Measurements from ENCODE around the gene KRTAP22-2.

KRTAP22-2 gene

GRCh38 chr21:30590297-30590696 lies at the start of gene KRTAP22-2:
TSS of gene KRTAP22-2 (minus strand) at chr21:30590397.
- no peak within 1 kb of the TSS for H3K27ac Mint-ChIP-seq
- DNase-seq (no peak), ATAC-seq (no peak)
- no peaks in the 10 kb centered on the region for H3K4me1 Mint-ChIP-seq
- no peaks in the 10 kb centered on the region for H3K9me3 Mint-ChIP-seq
- H3K27me3 Mint-ChIP-seq = no peaks in the 10 kb centered on the region
- no peak within 1 kb of the TSS for H3K4me3 Mint-ChIP-seq

GRCh38 chr21:30638686-30639085 lies 48.5 kb upstream of the KRTAP22-2 start:
- peaks cover 0 to 4% of the 10 kb centered on the region in 2 donors for H3K9me3 Mint-ChIP-seq
- DNase-seq = no peak
- H3K27ac Mint-ChIP-seq = no peak overlapping the region
- H3K4me1 Mint-ChIP-seq = no peaks in the 10 kb centered on the region
- no peak overlapping the region for H3K4me3 Mint-ChIP-seq
- no peak for ATAC-seq
- no peaks in the 10 kb centered on the region for H3K27me3 Mint-ChIP-seq

- no peaks in the 10 kb centered on the region for H3K27me3 Mint-ChIP-seq
- no peaks in the 10 kb centered on the region for H3K9me3 Mint-ChIP-seq
- no peaks in the 10 kb centered on the region for H3K4me1 Mint-ChIP-seq
- no peak within 1 kb of the TSS for H3K4me3 Mint-ChIP-seq
- ATAC-seq (no peak), DNase-seq (no peak)
- no peak within 1 kb of the TSS for H3K27ac Mint-ChIP-seq
These were observed 44.7 kb upstream of the KRTAP22-2 start, which contains the start of gene KRTAP20-2 for GRCh38 chr21:30634906-30635305. TSS of gene KRTAP20-2 (plus strand) at chr21:30635206. CDS start at chr21:30635264, 58 bp downstream.

GRCh38 chr21:30629200-30629599 lies 39.0 kb upstream of the KRTAP22-2 start:
- no peak for DNase-seq
- Mint-ChIP-seq H3K9me3 (no peaks in the 10 kb centered on the region), H3K4me3 (no peak overlapping the region), H3K27me3 (no peaks in the 10 kb centered on the region), H3K4me1 (no peaks in the 10 kb centered on the region), H3K27ac (no peak overlapping the region)
- no peak for ATAC-seq

GRCh38 chr21:30628109-30628508 lies 37.9 kb upstream of the KRTAP22-2 start:
- ATAC-seq = no peak
- no peaks in the 10 kb centered on the region for H3K4me1 Mint-ChIP-seq
- H3K4me3 Mint-ChIP-seq = no peak overlapping the region

GRCh38 chr21:30625449-30626165 lies 35.4 kb upstream of the KRTAP22-2 start:
- no peaks in the 10 kb centered on the region for H3K27me3 Mint-ChIP-seq
- no peak overlapping the region for H3K4me3 Mint-ChIP-seq
- no peaks in the 10 kb centered on the region for H3K4me1 Mint-ChIP-seq
- ATAC-seq (no peak), DNase-seq (no peak)
- no peak overlapping the region for H3K27ac Mint-ChIP-seq
- H3K9me3 Mint-ChIP-seq = no peaks in the 10 kb centered on the region

More at GRCh38 chr21:30628109-30628508, 37.9 kb upstream of the KRTAP22-2 start:
- H3K27ac Mint-ChIP-seq = no peak overlapping the region
- H3K27me3 Mint-ChIP-seq = no peaks in the 10 kb centered on the region
- no peak for DNase-seq
- H3K9me3 Mint-ChIP-seq = no peaks in the 10 kb centered on the region

- DNase-seq = no peak
- Mint-ChIP-seq H3K4me3 (no peak overlapping the region), H3K4me1 (no peaks in the 10 kb centered on the region), H3K27ac (no peak overlapping the region), H3K9me3 (no peaks in the 10 kb centered on the region), H3K27me3 (no peaks in the 10 kb centered on the region)
- no peak for ATAC-seq
These were observed 33.2 kb upstream of the KRTAP22-2 start for GRCh38 chr21:30623362-30623761.

GRCh38 chr21:30620522-30620921 lies 30.3 kb upstream of the KRTAP22-2 start, which contains the start of gene KRTAP20-4:
TSS of gene KRTAP20-4 (plus strand) at chr21:30620627.
- Mint-ChIP-seq H3K4me3 (no peak within 1 kb of the TSS), H3K4me1 (no peaks in the 10 kb centered on the region), H3K9me3 (no peaks in the 10 kb centered on the region), H3K27ac (no peak within 1 kb of the TSS), H3K27me3 (no peaks in the 10 kb centered on the region)
- DNase-seq (no peak), ATAC-seq (no peak)

- Mint-ChIP-seq H3K4me3 (no peak overlapping the region), H3K9me3 (no peaks in the 10 kb centered on the region), H3K27ac (no peak overlapping the region), H3K27me3 (no peaks in the 10 kb centered on the region), H3K4me1 (no peaks in the 10 kb centered on the region)
- ATAC-seq (no peak), DNase-seq (no peak)
These were observed 29.9 kb upstream of the KRTAP22-2 start for GRCh38 chr21:30620080-30620479.

- DNase-seq (no peak), ATAC-seq (no peak)
- peaks cover 2% of the 10 kb centered on the region in 2 donors for H3K9me3 Mint-ChIP-seq
- H3K27ac Mint-ChIP-seq = no peak within 1 kb of the TSS
- no peak within 1 kb of the TSS for H3K4me3 Mint-ChIP-seq
- H3K27me3 Mint-ChIP-seq = no peaks in the 10 kb centered on the region
- no peaks in the 10 kb centered on the region for H3K4me1 Mint-ChIP-seq
These were observed 25.9 kb upstream of the KRTAP22-2 start, which contains the start of gene KRTAP20-1 for GRCh38 chr21:30616125-30616524. TSS of gene KRTAP20-1 (plus strand) at chr21:30616425. CDS start at chr21:30616455, 30 bp downstream.

GRCh38 chr21:30615199-30615598 lies 25.0 kb upstream of the KRTAP22-2 start:
- H3K4me1 Mint-ChIP-seq = no peaks in the 10 kb centered on the region
- H3K27ac Mint-ChIP-seq = no peak overlapping the region
- no peak for DNase-seq
- H3K9me3 Mint-ChIP-seq = peaks cover 5 to 7% of the 10 kb centered on the region in 2 donors
- ATAC-seq = no peak
- H3K27me3 Mint-ChIP-seq = no peaks in the 10 kb centered on the region
- H3K4me3 Mint-ChIP-seq = no peak overlapping the region

GRCh38 chr21:30613836-30614235 lies 23.6 kb upstream of the KRTAP22-2 start, which contains the start of gene KRTAP6-1:
TSS of gene KRTAP6-1 (minus strand) at chr21:30613930. CDS start at chr21:30613904, 26 bp downstream.
- H3K4me1 Mint-ChIP-seq = no peaks in the 10 kb centered on the region
- no peak for DNase-seq
- ATAC-seq = peak; percentile 43

GRCh38 chr21:30612132-30612531 lies 21.9 kb upstream of the KRTAP22-2 start:
- Mint-ChIP-seq H3K9me3 (peaks cover 5 to 7% of the 10 kb centered on the region in 2 donors), H3K27ac (no peak overlapping the region), H3K27me3 (no peaks in the 10 kb centered on the region), H3K4me3 (no peak overlapping the region), H3K4me1 (no peaks in the 10 kb centered on the region)
- DNase-seq = no peak
- no peak for ATAC-seq

More at GRCh38 chr21:30613836-30614235, 23.6 kb upstream of the KRTAP22-2 start, which contains the start of gene KRTAP6-1:
- H3K27ac Mint-ChIP-seq = no peak within 1 kb of the TSS
- H3K27me3 Mint-ChIP-seq = no peaks in the 10 kb centered on the region
- peaks cover 5 to 7% of the 10 kb centered on the region in 2 donors for H3K9me3 Mint-ChIP-seq
- H3K4me3 Mint-ChIP-seq = no peak within 1 kb of the TSS

- no peak for ATAC-seq
- no peak for DNase-seq
- Mint-ChIP-seq H3K9me3 (peaks cover 8 to 21% of the 10 kb centered on the region in 2 donors), H3K4me1 (no peaks in the 10 kb centered on the region), H3K27me3 (no peaks in the 10 kb centered on the region), H3K4me3 (no peak overlapping the region), H3K27ac (no peak overlapping the region)
These were observed 15.8 kb upstream of the KRTAP22-2 start for GRCh38 chr21:30605968-30606367.

- ATAC-seq = no peak
- DNase-seq = no peak
- no peaks in the 10 kb centered on the region for H3K27me3 Mint-ChIP-seq
- no peak within 1 kb of the TSS for H3K27ac Mint-ChIP-seq
- no peaks in the 10 kb centered on the region for H3K4me1 Mint-ChIP-seq
- H3K9me3 Mint-ChIP-seq = peaks cover 6 to 18% of the 10 kb centered on the region in 2 donors
- H3K4me3 Mint-ChIP-seq = no peak within 1 kb of the TSS
These were observed 10.6 kb upstream of the KRTAP22-2 start, which contains the start of gene KRTAP22-1 for GRCh38 chr21:30600787-30601186. TSS of gene KRTAP22-1 (plus strand) at chr21:30601087.

- H3K27ac Mint-ChIP-seq = no peak within 1 kb of the TSS
These were observed 8.6 kb upstream of the KRTAP22-2 start, which contains the start of gene KRTAP6-2 for GRCh38 chr21:30598802-30599201. TSS of gene KRTAP6-2 (minus strand) at chr21:30598902. CDS start at chr21:30598874, 28 bp downstream.

More at GRCh38 chr21:30598802-30599201, 8.6 kb upstream of the KRTAP22-2 start, which contains the start of gene KRTAP6-2:
- ATAC-seq (no peak), DNase-seq (no peak)
- no peaks in the 10 kb centered on the region for H3K27me3 Mint-ChIP-seq
- no peak within 1 kb of the TSS for H3K4me3 Mint-ChIP-seq
- no peaks in the 10 kb centered on the region for H3K4me1 Mint-ChIP-seq
- H3K9me3 Mint-ChIP-seq = peaks cover 6 to 9% of the 10 kb centered on the region in 2 donors
